GM19351 (cell line): ENCODE results near the gene NT5C2.
"Not testable (repeated sequence)": the region's sequence is repeated elsewhere in the genome, so short reads cannot be mapped to it uniquely, and the experiment has no call there.

Experiments
- ATAC-seq: cut with Tn5 transposase; IDR thresholded peaks from one replicate; pipeline ENCODE4 v1.9.1; 2021; ENCODE audit warnings: mild to moderate bottlenecking, moderate library complexity; ENCODE audit not compliant: unreplicated experiment

Gene NT5C2

DNA sequence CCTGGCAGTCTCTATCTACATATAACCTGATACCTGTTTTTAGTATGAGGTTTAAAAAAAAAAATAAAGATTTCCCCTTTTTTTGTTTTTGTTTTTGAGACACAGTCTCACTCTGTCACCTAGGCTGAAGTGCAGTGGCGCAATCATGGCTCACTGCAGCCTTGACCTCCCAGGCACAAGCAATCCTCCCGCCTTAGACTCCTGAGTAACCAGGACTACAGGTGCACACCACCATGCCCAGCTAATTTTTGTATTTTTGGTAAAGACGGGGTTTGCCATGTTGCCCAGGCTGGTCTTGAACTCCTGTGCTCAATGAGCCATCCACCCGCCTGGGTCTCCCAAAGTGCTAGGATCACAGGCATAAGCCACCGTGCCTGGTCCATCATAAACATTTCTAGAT is 25.5 kb downstream of the NT5C2 start:
- not testable (repeated sequence) for ATAC-seq

- ATAC-seq: no peak
Measured at GRCh38 chr10:103166523-103166922, 26.5 kb downstream of the NT5C2 start.

DNA sequence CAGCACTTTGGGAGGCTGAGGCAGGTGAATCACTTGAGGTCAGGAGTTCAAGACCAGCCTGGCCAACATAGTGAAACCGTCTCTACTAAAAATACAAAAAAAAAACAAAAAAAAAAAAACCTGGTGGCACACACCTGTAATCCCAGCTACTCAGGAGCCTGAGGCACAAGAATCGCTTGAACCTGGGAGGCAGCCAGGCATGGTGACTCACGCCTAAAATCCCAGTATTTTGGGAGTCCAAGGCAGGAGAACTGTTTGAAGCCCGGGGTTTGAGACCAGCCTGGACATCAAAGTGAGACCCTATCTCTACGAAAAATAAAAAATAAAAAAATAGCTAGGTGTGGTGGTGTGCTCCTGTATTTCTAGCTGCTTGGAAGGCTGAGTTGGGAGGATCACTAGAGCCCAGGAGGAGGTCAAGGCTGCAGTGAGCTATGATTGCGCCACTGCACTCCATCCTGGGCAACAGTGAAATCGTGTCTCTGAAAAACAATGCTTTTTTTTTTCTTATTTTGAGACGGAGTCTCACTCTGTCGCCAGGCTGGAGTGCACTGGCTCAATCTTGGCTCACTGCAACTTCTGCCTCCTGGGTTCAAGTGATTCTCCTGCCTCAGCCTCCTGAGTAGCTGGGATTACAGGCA is 29.2 kb downstream of the NT5C2 start:
- ATAC-seq: not testable (repeated sequence)

- ATAC-seq: no peak
Measured at GRCh38 chr10:103157246-103157645, 35.8 kb downstream of the NT5C2 start.

- ATAC-seq: no peak
Measured at GRCh38 chr10:103155471-103156085, 37.5 kb downstream of the NT5C2 start.

DNA sequence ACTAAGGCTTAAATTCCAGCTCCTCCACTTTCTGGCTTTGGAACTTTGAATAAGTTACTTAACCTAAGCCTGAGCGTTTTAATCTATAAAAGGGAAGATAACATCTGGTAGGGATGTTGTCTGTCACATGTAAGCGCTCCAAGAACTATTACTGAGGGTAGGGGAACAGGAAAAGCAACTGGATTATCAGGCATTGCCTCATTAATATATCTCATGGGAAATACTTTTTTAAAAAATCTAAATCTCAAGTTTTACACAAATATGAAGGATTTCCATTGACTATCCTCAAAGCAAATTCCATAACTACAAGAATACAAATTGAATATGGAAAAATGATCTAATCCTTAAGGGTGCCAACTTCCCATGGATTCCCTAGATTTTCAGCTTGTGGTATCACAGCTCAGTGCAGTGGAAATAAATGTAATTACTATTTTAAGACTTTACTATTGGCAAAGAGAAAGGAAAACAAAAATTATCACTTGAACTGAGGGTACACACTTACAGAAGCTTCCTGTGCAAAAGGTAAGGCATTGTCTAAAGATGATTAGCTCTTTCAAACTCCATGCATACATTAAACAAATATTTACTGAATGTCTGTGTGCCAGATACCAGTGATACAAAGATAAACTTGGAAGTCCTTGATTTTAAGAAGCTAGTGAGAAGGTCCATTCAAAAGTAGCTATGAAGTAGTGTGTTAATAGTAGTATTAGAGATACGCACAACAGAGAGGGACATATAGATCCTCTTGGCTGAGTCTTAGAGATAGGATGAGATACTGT is 38.4 kb downstream of the NT5C2 start:
- no peak for ATAC-seq

GRCh38 chr10:103153302-103154197 is 39.5 kb downstream of the NT5C2 start:
- ATAC-seq: no peak

- ATAC-seq: no peak
Measured at GRCh38 chr10:103149991-103150622, 43.0 kb downstream of the NT5C2 start.

DNA sequence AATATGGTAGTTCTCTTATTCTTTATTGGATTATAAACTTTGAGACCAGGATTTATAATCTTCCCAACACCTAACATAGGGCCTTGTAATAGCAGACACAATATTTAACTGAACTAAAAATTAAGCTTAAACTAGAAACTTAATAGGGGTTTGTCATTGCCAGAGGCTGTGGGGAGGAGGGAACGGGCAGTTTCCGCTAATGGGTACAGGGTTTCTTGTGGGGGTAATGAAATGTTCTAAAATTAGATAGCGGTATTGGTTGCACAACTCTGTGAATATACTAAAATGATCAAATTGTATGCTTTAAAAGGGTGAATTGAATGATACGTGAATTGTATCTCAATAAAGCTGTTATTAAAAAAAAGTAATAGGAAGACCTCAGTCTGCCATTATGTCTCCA is 45.4 kb downstream of the NT5C2 start:
- ATAC-seq: no peak

GRCh38 chr10:103145860-103146466 is 47.1 kb downstream of the NT5C2 start:
- no peak for ATAC-seq

GRCh38 chr10:103145046-103145445 is 48.0 kb downstream of the NT5C2 start:
- ATAC-seq: no peak

DNA sequence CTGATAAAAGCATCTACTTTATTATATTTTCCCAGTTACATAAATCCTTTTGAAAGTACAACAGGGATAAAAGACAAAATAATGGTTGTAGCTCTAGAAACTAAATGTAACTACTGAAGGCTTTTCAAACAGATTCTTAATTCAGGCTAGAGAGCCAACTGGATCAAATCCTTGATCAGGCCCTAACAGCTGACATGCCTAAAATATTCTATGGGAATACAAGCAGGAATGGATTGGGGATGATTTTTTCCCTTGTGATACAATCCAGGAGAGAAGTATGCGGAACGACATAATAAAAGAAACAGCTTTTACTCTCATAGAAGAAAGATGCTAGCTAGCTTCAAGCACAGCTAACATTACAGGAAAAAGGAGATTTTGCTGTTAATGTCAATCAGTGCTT is 49.0 kb downstream of the NT5C2 start:
- no peak for ATAC-seq

GRCh38 chr10:103143641-103144040 is 49.4 kb downstream of the NT5C2 start:
- ATAC-seq: not testable (repeated sequence)

- ATAC-seq: no peak
Measured at GRCh38 chr10:103141950-103142349, 51.1 kb downstream of the NT5C2 start.

GRCh38 chr10:103140469-103140868 is 52.6 kb downstream of the NT5C2 start:
- ATAC-seq: no peak

DNA sequence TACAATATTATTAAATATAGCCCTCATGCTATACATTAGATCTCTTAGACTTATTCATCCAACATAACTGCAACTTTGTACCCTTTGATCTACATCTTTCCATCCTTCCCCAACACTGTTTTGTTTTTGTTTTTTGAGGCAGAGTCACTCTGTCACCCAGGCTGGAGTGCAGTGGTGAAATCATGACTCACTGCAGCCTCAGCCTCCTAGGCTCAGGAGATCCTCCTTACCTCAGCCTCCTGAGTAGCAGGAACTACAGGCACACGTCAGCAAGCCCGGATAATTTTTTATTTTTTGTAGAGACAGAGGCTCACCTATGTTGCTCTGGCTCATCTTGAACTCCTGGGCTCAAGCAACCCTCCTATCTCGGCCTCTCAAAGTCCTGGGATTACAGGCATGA is 53.3 kb downstream of the NT5C2 start:
- no peak for ATAC-seq

GRCh38 chr10:103135168-103135567 is 57.9 kb downstream of the NT5C2 start:
- ATAC-seq: not testable (repeated sequence)

- no peak for ATAC-seq
Measured at GRCh38 chr10:103130910-103131309, 62.2 kb downstream of the NT5C2 start.

DNA sequence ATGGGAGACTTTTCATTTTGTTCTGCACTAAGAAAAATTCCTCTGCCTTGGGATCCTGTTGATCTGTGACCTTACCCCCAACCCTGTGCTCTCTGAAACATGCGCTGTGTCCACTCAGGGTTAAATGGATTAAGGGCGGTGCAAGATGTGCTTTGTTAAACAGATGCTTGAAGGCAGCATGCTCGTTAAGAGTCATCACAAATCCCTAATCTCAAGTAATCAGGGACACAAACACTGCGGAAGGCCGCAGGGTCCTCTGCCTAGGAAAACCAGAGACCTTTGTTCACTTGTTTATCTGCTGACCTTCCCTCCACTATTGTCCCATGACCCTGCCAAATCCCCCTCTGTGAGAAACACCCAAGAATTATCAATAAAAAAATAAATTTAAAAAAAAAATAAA is 62.9 kb downstream of the NT5C2 start:
- not testable (repeated sequence) for ATAC-seq

- ATAC-seq: no peak
Measured at GRCh38 chr10:103127241-103127640, 65.8 kb downstream of the NT5C2 start.
